IMR-90 (cell line): ENCODE measurements around the gene TPTE. TPM values are rescaled to one million over a fixed set of nuclear protein-coding genes. Genes with fewer than 3 reads are reported as not detected.
"Not testable (repeated sequence)": the region's sequence is repeated elsewhere in the genome, so short reads cannot be mapped to it uniquely, and the experiment has no call there.

ENCODE experiments used
- ATAC-seq: fragments of 200-7000 bp; cut with Tn5 transposase; 2 replicates; pipeline ENCODE4 v1.9.1; 2020; ENCODE audit warnings: low read depth, mild to moderate bottlenecking, moderate library complexity
- BruUV-seq: library from RNA; stranded (reverse); fragments of 400-500 nt; replicated peaks from 2 replicates; lab custom pipeline; 2021; lab: Mats Ljungman, UMichigan
- CTCF ChIA-PET: fragments of 300-600 bp; formaldehyde crosslinking; extraction: SDS; loops from one replicate; lab custom pipeline; 2021; ENCODE audit warnings: antibody characterized with exemption; lab: Yijun Ruan, JAX
- POLR2A ChIA-PET: fragments of 300-600 bp; sonication (Branson Sonifier 250); formaldehyde crosslinking; loops from one replicate; lab custom pipeline; 2022; ENCODE audit warnings: antibody characterized with exemption; ENCODE audit not compliant: unreplicated experiment; lab: Charles Lee
- DNase-seq: peaks from one replicate; pipeline ENCODE4 v3.0.0; 2013
- H2AFZ ChIP-seq: replicated peaks from 2 replicates; pipeline ENCODE3; 2013; ENCODE audit warnings: low read length, mild to moderate bottlenecking; ENCODE audit not compliant: poor library complexity
- H2AK5ac ChIP-seq: 2 replicates; pipeline ENCODE4 v1.6.1; 2013; ENCODE audit warnings: low read depth, low read length, inconsistent platforms
- H2AK9ac ChIP-seq: replicated peaks from 2 replicates; pipeline ENCODE3; 2013; ENCODE audit warnings: mild to moderate bottlenecking, low read depth, low read length, moderate library complexity; ENCODE audit not compliant: poor library complexity
- H2BK120ac ChIP-seq: 2 replicates; pipeline ENCODE4 v1.6.1; 2013; ENCODE audit warnings: low read depth, low read length, inconsistent platforms
- H2BK15ac ChIP-seq: 3 replicates; pipeline ENCODE4 v1.6.1; 2013; ENCODE audit warnings: low read depth, low read length, inconsistent platforms
- H2BK20ac ChIP-seq: 2 replicates; pipeline ENCODE4 v1.6.1; 2013; ENCODE audit warnings: low read depth, mild to moderate bottlenecking, inconsistent platforms, low read length, moderate library complexity
- H2BK5ac ChIP-seq: 2 replicates; pipeline ENCODE4 v1.6.1; 2013; ENCODE audit warnings: mild to moderate bottlenecking, low read depth, low read length, inconsistent platforms; ENCODE audit not compliant: poor library complexity, severe bottlenecking
- H3K14ac ChIP-seq: replicated peaks from 2 replicates; pipeline ENCODE4 v1.6.1; 2013; ENCODE audit warnings: low read depth, low read length, inconsistent platforms
- H3K18ac ChIP-seq: 2 replicates; pipeline ENCODE4 v1.6.1; 2013; ENCODE audit warnings: low read depth, low read length, control low read depth
- H3K23ac ChIP-seq: 2 replicates; pipeline ENCODE4 v1.6.1; 2013; ENCODE audit warnings: low read depth, low read length, inconsistent platforms
- H3K27ac ChIP-seq: 2 replicates; pipeline ENCODE4 v1.5.1; 2013; ENCODE audit warnings: mild to moderate bottlenecking, control low read depth, low read length; ENCODE audit not compliant: insufficient read depth
- H3K27me3 ChIP-seq: 2 replicates; pipeline ENCODE4 v1.6.1; 2013; ENCODE audit warnings: low read length; ENCODE audit not compliant: control insufficient read depth, insufficient read depth
- H3K36me3 ChIP-seq: 2 replicates; pipeline ENCODE4 v1.6.1; 2013; ENCODE audit warnings: low read length, mixed read lengths; ENCODE audit not compliant: control insufficient read depth, insufficient read depth
- H3K4ac ChIP-seq: 2 replicates; pipeline ENCODE4 v1.6.1; 2013; ENCODE audit warnings: low read depth, low read length, inconsistent platforms
- H3K4me1 ChIP-seq: 2 replicates; pipeline ENCODE4 v1.6.1; 2013; ENCODE audit warnings: low read length, mixed read lengths; ENCODE audit not compliant: control insufficient read depth, insufficient read depth
- H3K4me2 ChIP-seq: 2 replicates; pipeline ENCODE4 v1.6.1; 2013; ENCODE audit warnings: low read depth, mild to moderate bottlenecking, control low read depth, low read length, moderate library complexity
- H3K4me3 ChIP-seq: 2 replicates; pipeline ENCODE4 v1.5.1; 2013; ENCODE audit warnings: low read depth, mild to moderate bottlenecking, control low read depth, low read length, moderate library complexity; ENCODE audit not compliant: insufficient read depth
- H3K56ac ChIP-seq: 2 replicates; pipeline ENCODE4 v1.6.1; 2013; ENCODE audit warnings: low read length, inconsistent platforms; ENCODE audit not compliant: insufficient read depth; ENCODE audit errors: extremely low read depth
- H3K79me1 ChIP-seq, 2 experiments: 2 replicates each; pipeline ENCODE4 v1.6.1; 2013; ENCODE audit warnings: low read length in 2 of 2, inconsistent platforms in 1 of 2, low read depth in 1 of 2
- H3K9ac ChIP-seq: 2 replicates; pipeline ENCODE4 v1.6.1; 2013; ENCODE audit warnings: low read depth, low read length, control low read depth
- H3K9me1 ChIP-seq: 2 replicates; pipeline ENCODE4 v1.6.1; 2013; ENCODE audit warnings: low read length, inconsistent platforms; ENCODE audit not compliant: insufficient read depth
- H3K9me3 ChIP-seq: 2 replicates; pipeline ENCODE4 v1.6.1; 2013; ENCODE audit warnings: low read length; ENCODE audit not compliant: control insufficient read depth, insufficient read depth
- H4K20me1 ChIP-seq: 2 replicates; pipeline ENCODE4 v1.6.1; 2013; ENCODE audit warnings: low read length, inconsistent platforms; ENCODE audit not compliant: insufficient read depth
- H4K5ac ChIP-seq: 2 replicates; pipeline ENCODE4 v1.6.1; 2013; ENCODE audit warnings: mild to moderate bottlenecking, low read depth, low read length, control low read depth
- H4K8ac ChIP-seq, 2 experiments: 2 replicates each; pipeline ENCODE4 v1.6.1; 2013; ENCODE audit warnings: low read depth in 2 of 2, low read length in 2 of 2, control low read depth in 1 of 2, inconsistent platforms in 1 of 2
- H4K91ac ChIP-seq: 2 replicates; pipeline ENCODE4 v1.6.1; 2013; ENCODE audit warnings: low read depth, low read length, inconsistent platforms; ENCODE audit not compliant: insufficient read depth
- WGBS, 2 experiments: methylation state at CpG; one replicate each; pipeline versions ENCODE4 v1.1.5 to v1.1.7; 2013; ENCODE audit warnings: missing lambda C conversion rate in 2 of 2; ENCODE audit not compliant: insufficient read length in 1 of 2; ENCODE audit errors: extremely low coverage in 2 of 2; 5-methylcytosine and 5-hydroxymethylcytosine counted together
- dilution Hi-C: fragments of 300-500 bp; cut with HindIII; formaldehyde crosslinking; loops from one replicate; pipeline ENCODE4 v1.14.3; 2018; ENCODE audit warnings: low sequenced_read_pairs; ENCODE audit not compliant: unreplicated experiment
- in situ Hi-C: fragments of 300-500 bp; cut with MboI; formaldehyde crosslinking; loops from 3 replicates; pipeline ENCODE4 v1.14.3; 2019; ENCODE audit warnings: low sequenced_read_pairs, inconsistent platforms, mixed read lengths
- intact Hi-C: fragments of 100-400 bp; cut with micrococcal nuclease; formaldehyde crosslinking; loops from 2 replicates; pipeline ENCODE4 v1.10.0; 2022
- polyA plus RNA-seq, 3 experiments: library from polyadenylated mRNA; depleted of rRNA; stranded (reverse); fragments of >200 nt; gene quantifications; 2 replicates each; pipeline ENCODE4 v1.2.3, GENCODE V29; 2012; ENCODE audit warnings: low replicate concordance in 1 of 3
- total RNA-seq: library from RNA; depleted of rRNA; stranded (reverse); fragments of >200 nt; gene quantifications from 2 replicates; pipeline ENCODE4 v1.2.3, GENCODE V29; 2012

Gene TPTE
- total and polyA plus RNA-seq, 2 of the 4 experiments (the other 2 are of a cell fraction) = not detected

- intact Hi-C loops = not testable (repeated sequence)
Measured at GRCh38 chr21:10616061-10616460, 94.7 kb downstream of the TPTE start.

More at GRCh38 chr21:10616061-10616460, 94.7 kb downstream of the TPTE start:
- H3K9me3 ChIP-seq, H4K5ac ChIP-seq, H2AK5ac ChIP-seq, H3K36me3 ChIP-seq, H3K56ac ChIP-seq, in situ Hi-C loops, H3K4ac ChIP-seq, dilution Hi-C loops, H4K91ac ChIP-seq, H3K23ac ChIP-seq, BruUV-seq, ATAC-seq, CTCF ChIA-PET, H4K8ac ChIP-seq, H2BK5ac ChIP-seq, POLR2A ChIA-PET, H3K4me2 ChIP-seq, H3K14ac ChIP-seq, H3K18ac ChIP-seq, H3K9ac ChIP-seq, H3K9me1 ChIP-seq, H3K27me3 ChIP-seq, H3K27ac ChIP-seq, H2AFZ ChIP-seq, H3K4me3 ChIP-seq, H2BK20ac ChIP-seq, H3K4me1 ChIP-seq, H2BK15ac ChIP-seq, DNase-seq, H4K20me1 ChIP-seq, H2AK9ac ChIP-seq, H3K79me1 ChIP-seq, H2BK120ac ChIP-seq: not testable (repeated sequence)
- WGBS, 2 experiments = 67% methylated on average over 3 of the region's 3 CpGs; no CpG with 5 or more reads in 1 of the 2 experiments
